KMS-11 (cell line): ENCODE measurements around the gene GNG3.

Experiments used
- H2AFZ ChIP-seq: fragments of 200-600 bp; sonication (generic); 2 replicates; pipeline ENCODE4 v1.6.1; 2016; ENCODE audit warnings: antibody characterized with exemption, mixed run types, low read depth
- H3K27ac ChIP-seq: fragments of 200-600 bp; sonication (generic); 2 replicates; pipeline ENCODE4 v1.6.1; 2016; ENCODE audit warnings: mild to moderate bottlenecking, mixed run types
- H3K27me3 ChIP-seq: fragments of 200-600 bp; sonication (generic); 2 replicates; pipeline ENCODE4 v1.6.1; 2017; ENCODE audit warnings: mild to moderate bottlenecking, low read depth, mixed run types, moderate library complexity; ENCODE audit not compliant: insufficient read depth
- H3K36me3 ChIP-seq: fragments of 200-600 bp; sonication (generic); 2 replicates; pipeline ENCODE4 v1.6.1; 2017; ENCODE audit warnings: mild to moderate bottlenecking, mixed run types; ENCODE audit not compliant: insufficient read depth
- H3K4me1 ChIP-seq: fragments of 200-600 bp; sonication (generic); 2 replicates; pipeline ENCODE4 v1.6.1; 2016; ENCODE audit warnings: mild to moderate bottlenecking, low read depth, mixed run types; ENCODE audit not compliant: poor library complexity, severe bottlenecking
- H3K4me2 ChIP-seq: fragments of 200-600 bp; sonication (generic); 2 replicates; pipeline ENCODE4 v1.7.0; 2016; ENCODE audit warnings: mild to moderate bottlenecking, mixed run types
- H3K4me3 ChIP-seq: fragments of 200-600 bp; sonication (generic); IDR thresholded peaks from 2 replicates; pipeline ENCODE4 v1.6.1; 2017; ENCODE audit warnings: low read depth, low read length, mixed read lengths; ENCODE audit not compliant: insufficient read depth
- H3K79me2 ChIP-seq: fragments of 200-600 bp; sonication (generic); 2 replicates; pipeline ENCODE4 v1.6.1; 2016; ENCODE audit warnings: low read depth, mixed run types; ENCODE audit not compliant: insufficient read depth
- H3K9ac ChIP-seq: fragments of 200-600 bp; sonication (generic); 2 replicates; pipeline ENCODE4 v1.6.1; 2016; ENCODE audit warnings: mild to moderate bottlenecking, mixed run types
- H4K20me1 ChIP-seq: fragments of 200-600 bp; sonication (generic); 2 replicates; pipeline ENCODE4 v1.6.1; 2016; ENCODE audit warnings: mild to moderate bottlenecking, mixed run types; ENCODE audit not compliant: insufficient read depth
- CTCF ChIP-seq: fragments of 200-600 bp; sonication (generic); conservative IDR thresholded peaks from 2 replicates; pipeline ENCODE4 v1.6.1; 2017; ENCODE audit warnings: low read depth, mild to moderate bottlenecking, antibody characterized with exemption, low read length, moderate library complexity, mixed read lengths

Gene GNG3

GRCh38 chr11:62709247-62710000 lies 1.9 kb downstream of the GNG3 start:
- peaks cover 12% of the 10 kb centered on the region; the same call in 1 of the 2 replicates for H3K79me2 ChIP-seq
- peak overlapping the region; percentile 97 for H3K4me2 ChIP-seq
- H2AFZ ChIP-seq: peak overlapping the region; percentile 70
- no peaks in the 10 kb centered on the region for H3K36me3 ChIP-seq
- peak overlapping the region; percentile 95 for H3K9ac ChIP-seq
- no peak overlapping the region for H3K4me3 ChIP-seq
- peaks cover 75% of the 10 kb centered on the region for H3K4me1 ChIP-seq
- no peaks in the 10 kb centered on the region for H3K27me3 ChIP-seq
- TF ChIP-seq CTCF: peak; percentile 37; the same call in 1 of the 2 replicates
- no peaks in the 10 kb centered on the region for H4K20me1 ChIP-seq
- H3K27ac ChIP-seq: peak overlapping the region; percentile 96

GRCh38 chr11:62710001-62710345 lies 2.5 kb downstream of the GNG3 start:
- Histone ChIP-seq H3K4me2 (peak overlapping the region; percentile 80), H4K20me1 (no peaks in the 10 kb centered on the region), H3K79me2 (peaks cover 12% of the 10 kb centered on the region; the same call in 1 of the 2 replicates), H3K36me3 (no peaks in the 10 kb centered on the region), H3K4me3 (no peak overlapping the region), H3K9ac (peak overlapping the region; percentile 95), H3K27ac (peak overlapping the region; percentile 96), H2AFZ (peak overlapping the region; percentile 70; the same call in 1 of the 2 replicates), H3K27me3 (no peaks in the 10 kb centered on the region), H3K4me1 (peaks cover 77% of the 10 kb centered on the region)
- TF ChIP-seq CTCF: no peak

- Histone ChIP-seq H3K4me3 (no peak overlapping the region), H2AFZ (no peak overlapping the region), H3K4me1 (peaks cover 88% of the 10 kb centered on the region), H3K36me3 (peaks cover 10% of the 10 kb centered on the region; the same call in 1 of the 2 replicates), H3K4me2 (peak overlapping the region; percentile 47), H3K27me3 (no peaks in the 10 kb centered on the region), H3K9ac (peak overlapping the region; percentile 25; the same call in 1 of the 2 replicates), H3K27ac (peak overlapping the region; percentile 75), H3K79me2 (peaks cover 31% of the 10 kb centered on the region), H4K20me1 (no peaks in the 10 kb centered on the region)
- TF ChIP-seq CTCF: no peak
Observed at GRCh38 chr11:62712276-62712812, 4.9 kb downstream of the GNG3 start.

- no peak overlapping the region for H2AFZ ChIP-seq
- peak overlapping the region; percentile 75 for H3K27ac ChIP-seq
- no peaks in the 10 kb centered on the region for H4K20me1 ChIP-seq
- peaks cover 36% of the 10 kb centered on the region for H3K79me2 ChIP-seq
- peaks cover 16% of the 10 kb centered on the region; the same call in 1 of the 2 replicates for H3K36me3 ChIP-seq
- no peak for TF ChIP-seq CTCF
- H3K9ac ChIP-seq: peak overlapping the region; percentile 25; the same call in 1 of the 2 replicates
- H3K4me1 ChIP-seq: peaks cover 88% of the 10 kb centered on the region
- H3K4me2 ChIP-seq: peak overlapping the region; percentile 47
- no peak overlapping the region for H3K4me3 ChIP-seq
- H3K27me3 ChIP-seq: no peaks in the 10 kb centered on the region
Observed at GRCh38 chr11:62712861-62713260, 5.4 kb downstream of the GNG3 start.
